Measurements from ENCODE around the gene HGS.
"Not testable (repeated sequence)": the region's sequence is repeated elsewhere in the genome, so short reads cannot be mapped to it uniquely, and the experiment has no call there.

HGS gene

DNA sequence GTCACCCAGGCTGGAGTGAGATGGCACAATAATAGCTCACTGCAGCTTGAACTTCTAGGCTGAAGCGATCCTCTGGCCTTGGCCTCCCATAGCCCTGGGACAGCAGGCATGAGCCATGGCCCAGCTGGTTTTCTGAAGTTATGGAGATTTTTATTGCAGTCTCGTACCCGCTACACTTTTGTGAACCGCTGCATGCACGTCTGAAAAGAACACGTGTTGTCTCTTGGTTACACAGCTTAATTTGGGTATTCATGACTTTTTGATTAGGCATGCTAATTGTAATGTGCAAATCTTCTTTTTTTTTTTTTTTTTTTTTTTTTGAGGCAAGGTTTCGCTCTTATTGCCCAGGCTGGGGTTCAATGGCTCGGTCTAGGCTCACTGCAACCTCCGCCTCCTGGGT, 41.6 kb downstream of the HGS start:
- no peak overlapping the region for H3K4me3 ChIP-seq
- no peak overlapping the region for H3K9ac ChIP-seq
- H3K36me3 ChIP-seq, result no peaks in the 10 kb centered on the region
- no peak overlapping the region for H3K27ac ChIP-seq
- TF ChIP-seq Cebpa-rat (IDR thresholded peaks at IDR 0.05), result no peak
- H3K4me2 ChIP-seq, result no peak overlapping the region
- no peaks in the 10 kb centered on the region for H3K27me3 ChIP-seq
- H4K20me1 ChIP-seq, result 0 out of 2 replicates have a peak, but pooled peaks cover 6% of the 10 kb centered on the region
- H3K4me1 ChIP-seq, result peaks cover 48% of the 10 kb centered on the region
- no peaks in the 10 kb centered on the region for H3K9me3 ChIP-seq

DNA sequence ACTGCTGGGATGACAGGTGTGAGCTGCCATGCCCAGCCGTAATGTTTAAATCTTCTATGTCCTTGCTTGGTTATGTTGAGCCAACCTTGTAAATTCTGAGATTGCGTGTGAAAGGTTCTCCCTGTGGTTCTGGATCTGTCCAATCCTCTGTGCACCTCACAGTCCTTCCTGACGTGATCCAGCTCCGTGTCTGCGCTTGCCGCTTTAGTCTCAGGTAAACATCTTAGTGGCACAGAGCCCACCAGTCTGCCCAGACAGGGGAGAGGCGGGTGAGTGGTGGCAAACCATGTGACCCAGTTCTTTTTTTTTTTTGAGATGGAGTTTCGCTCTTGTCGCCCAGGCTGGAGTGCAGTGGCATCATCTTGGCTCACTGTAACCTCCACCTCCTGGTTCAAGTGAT, 42.2 kb downstream of the HGS start:
- Histone ChIP-seq H3K4me1 (peaks cover 48% of the 10 kb centered on the region), H3K9ac (no peak overlapping the region), H3K36me3 (no peaks in the 10 kb centered on the region), H3K4me3 (no peak overlapping the region), H3K27ac (no peak overlapping the region), H3K27me3 (no peaks in the 10 kb centered on the region), H3K9me3 (no peaks in the 10 kb centered on the region), H3K4me2 (no peak overlapping the region), H4K20me1 (0 out of 2 replicates have a peak, but pooled peaks cover under 1% of the 10 kb centered on the region)
- no peak for TF ChIP-seq Cebpa-rat (IDR thresholded peaks at IDR 0.05)

DNA sequence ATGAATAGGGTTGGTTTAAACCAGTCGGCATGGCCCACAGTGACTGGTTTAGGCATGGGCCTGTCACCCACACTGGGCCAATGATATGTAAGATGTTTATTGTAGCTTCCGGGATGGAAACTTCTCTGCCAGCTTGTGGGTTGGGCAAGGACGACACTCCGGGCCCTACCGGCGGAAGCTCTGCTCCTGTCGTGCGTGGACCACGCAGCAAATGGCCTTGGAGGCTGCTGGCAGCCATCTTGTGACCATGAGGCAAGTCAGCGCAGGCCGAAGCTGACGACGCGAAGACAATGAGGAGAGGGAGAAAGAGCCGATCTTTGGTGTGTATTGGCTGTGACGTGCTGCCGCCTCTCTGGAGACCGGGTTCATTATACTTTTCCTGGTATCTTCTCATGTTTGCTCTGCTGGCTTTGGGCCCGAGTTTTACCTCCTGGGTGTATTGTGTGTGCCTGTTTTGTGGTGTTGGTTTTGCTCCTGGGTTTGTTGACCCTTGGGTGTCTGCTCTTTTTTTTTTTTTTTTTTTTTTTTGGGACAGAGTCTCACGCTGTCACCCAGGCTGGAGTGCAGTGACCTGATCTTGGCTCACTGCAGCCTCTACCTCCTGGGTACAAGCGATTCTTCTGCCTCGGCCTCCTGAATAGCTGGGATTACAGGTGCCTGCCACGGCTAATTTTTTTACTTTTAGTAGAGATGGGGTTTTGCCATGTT, 43.7 kb downstream of the HGS start:
- H4K20me1 ChIP-seq, result no peaks in the 10 kb centered on the region
- H3K27ac ChIP-seq, result no peak overlapping the region
- H3K9ac ChIP-seq, result no peak overlapping the region
- no peak overlapping the region for H3K4me2 ChIP-seq
- TF ChIP-seq Cebpa-rat (IDR thresholded peaks at IDR 0.05), result no peak
- peaks cover 48% of the 10 kb centered on the region for H3K4me1 ChIP-seq
- no peaks in the 10 kb centered on the region for H3K36me3 ChIP-seq
- no peaks in the 10 kb centered on the region for H3K27me3 ChIP-seq
- H3K9me3 ChIP-seq, result no peaks in the 10 kb centered on the region
- no peak overlapping the region for H3K4me3 ChIP-seq

DNA sequence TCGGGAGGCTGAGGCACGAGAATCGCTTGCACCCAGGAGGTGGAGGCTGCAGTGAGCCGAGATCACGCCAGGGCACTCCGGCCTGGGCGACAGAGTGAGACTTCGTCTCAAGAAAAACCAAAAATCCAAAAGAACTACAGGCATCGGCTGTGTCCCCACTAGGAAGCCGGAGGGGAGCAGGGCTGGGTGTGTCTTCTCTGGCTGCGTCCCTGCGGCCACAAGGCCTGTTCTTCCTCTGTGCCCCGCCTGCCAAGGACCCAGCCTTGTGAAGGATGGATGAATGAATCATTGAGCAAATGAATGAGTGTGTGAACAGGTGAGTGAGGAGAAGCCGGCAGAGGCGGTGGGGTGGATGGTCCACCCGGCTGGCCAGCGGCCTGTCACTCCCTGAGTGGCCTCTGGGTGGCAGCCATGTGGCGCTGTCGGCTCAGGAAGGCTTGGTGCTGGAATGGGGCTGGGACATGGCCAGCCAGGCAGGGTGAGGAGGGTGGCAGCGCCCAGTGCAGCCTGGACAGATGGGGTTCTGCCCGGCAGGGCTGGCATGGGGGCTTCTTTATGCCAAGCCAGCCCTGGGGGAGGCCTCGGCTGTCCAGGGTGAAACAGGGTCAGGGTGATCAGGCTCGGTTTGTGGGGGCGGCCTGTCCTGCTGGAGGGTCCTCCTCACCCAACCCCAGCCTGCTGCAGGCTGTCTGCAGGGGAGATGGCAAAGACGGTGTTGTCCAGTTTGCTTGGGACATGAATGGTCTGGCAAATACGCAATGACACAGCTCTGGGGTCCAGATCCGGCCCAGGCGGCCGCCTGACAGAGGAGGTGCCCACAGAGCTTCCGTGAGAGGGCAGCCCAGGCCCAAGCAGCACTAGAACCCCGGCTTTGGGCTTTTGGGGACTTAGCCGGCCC, 49.9 kb downstream of the HGS start:
- no peaks in the 10 kb centered on the region for H3K27me3 ChIP-seq
- H3K9me3 ChIP-seq, result no peaks in the 10 kb centered on the region
- H3K4me1 ChIP-seq, result peaks cover 93% of the 10 kb centered on the region
- no peaks in the 10 kb centered on the region for H3K36me3 ChIP-seq
- peak overlapping the region; percentile 97 for H3K4me2 ChIP-seq
- no peak for TF ChIP-seq Cebpa-rat (IDR thresholded peaks at IDR 0.05)
- H3K27ac ChIP-seq, result peak overlapping the region; percentile 79
- H4K20me1 ChIP-seq, result no peaks in the 10 kb centered on the region
- H3K4me3 ChIP-seq, result peak overlapping the region; percentile 64; the same call in 1 of the 2 replicates
- H3K9ac ChIP-seq, result peak overlapping the region; percentile 72

DNA sequence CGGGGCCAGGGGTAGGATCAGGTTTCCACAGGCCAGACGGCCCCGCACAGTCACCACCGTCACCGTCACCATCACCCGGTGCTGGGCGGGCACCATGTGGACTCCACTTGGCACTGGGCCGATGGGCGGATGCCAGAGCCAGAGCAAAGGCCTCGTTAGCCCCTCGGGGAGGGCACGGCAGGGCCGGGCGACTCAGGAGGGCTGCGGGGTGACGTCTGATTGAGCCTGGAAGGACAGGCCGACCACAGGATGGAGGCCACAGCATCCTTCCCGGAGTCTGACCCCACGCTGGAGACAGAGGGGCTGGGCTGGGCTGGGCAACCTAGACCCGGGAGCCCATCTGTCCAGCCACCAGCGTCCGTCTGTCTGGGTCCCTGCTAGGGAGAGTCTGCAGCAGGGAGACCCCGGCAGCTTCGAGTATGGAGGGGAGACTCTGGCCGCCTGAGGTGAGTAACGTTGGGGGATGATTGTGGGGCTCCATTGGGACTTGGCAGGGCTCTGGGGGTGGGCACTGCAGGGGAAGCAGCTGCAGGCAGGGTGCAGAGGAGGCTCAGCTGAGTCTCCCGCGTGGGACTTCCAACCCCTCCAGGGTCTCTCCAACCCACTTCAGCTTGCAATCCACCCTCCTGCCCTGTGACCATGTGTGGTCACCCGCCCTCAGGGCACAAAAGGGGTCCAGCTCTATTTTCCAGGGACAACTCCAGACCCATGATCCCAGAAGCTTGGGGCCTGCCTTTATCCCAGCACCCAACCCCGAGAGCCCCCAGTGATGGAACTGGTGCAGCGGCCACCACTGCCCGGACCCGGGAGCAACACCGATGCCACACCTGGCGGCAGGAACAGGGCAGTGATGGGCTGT, 50.8 kb downstream of the HGS start:
- peak overlapping the region; percentile 66 for H3K9ac ChIP-seq
- H3K4me1 ChIP-seq, result peaks cover 90% of the 10 kb centered on the region
- no peaks in the 10 kb centered on the region for H4K20me1 ChIP-seq
- no peak for TF ChIP-seq Cebpa-rat (IDR thresholded peaks at IDR 0.05)
- no peaks in the 10 kb centered on the region for H3K9me3 ChIP-seq
- H3K27me3 ChIP-seq, result no peaks in the 10 kb centered on the region
- peak overlapping the region; percentile 64 for H3K4me3 ChIP-seq
- no peaks in the 10 kb centered on the region for H3K36me3 ChIP-seq
- H3K4me2 ChIP-seq, result peak overlapping the region; percentile 97
- H3K27ac ChIP-seq, result peak overlapping the region; percentile 79

DNA sequence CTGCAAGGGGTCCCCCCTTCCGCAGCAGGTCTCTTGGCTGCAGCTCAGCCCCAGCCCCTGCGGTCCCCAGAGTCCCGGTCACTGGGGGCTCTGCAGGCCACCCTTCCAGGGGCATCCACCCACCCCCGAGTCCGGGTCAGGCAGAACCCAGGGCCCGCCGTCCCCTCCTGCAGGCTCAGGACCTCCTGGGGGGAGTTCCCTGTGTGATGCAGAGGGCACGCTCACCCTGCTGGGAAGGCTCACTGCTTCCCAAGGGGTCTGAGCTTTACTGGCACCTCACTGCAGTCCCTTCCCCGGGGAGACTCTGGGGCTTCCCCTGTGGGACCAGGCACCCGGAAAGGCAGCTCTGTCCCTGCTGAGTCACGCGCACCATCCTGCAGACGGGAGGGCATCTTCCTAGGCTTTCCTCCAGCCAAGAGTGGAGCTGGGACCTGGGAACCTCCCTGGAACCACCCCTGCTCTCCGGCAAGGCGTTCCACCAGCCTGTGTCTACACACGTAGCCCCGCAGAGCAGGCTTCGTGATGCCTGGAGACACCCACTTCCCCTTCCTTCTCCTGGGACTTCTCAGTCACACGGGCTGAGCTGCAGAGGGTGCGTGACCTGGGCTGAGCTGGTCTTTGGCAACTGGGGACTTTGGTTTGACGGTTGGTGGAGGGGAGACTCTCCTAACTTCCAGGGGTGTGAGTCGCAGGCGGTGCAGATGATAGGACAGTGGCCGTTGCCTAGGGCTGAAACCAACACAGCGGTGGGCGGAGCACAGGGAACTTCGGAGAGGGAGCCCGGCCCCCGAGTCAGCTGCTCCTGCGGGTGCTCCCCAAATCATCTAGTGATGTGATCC, 51.7 kb downstream of the HGS start:
- no peaks in the 10 kb centered on the region for H4K20me1 ChIP-seq
- H3K9ac ChIP-seq, result peak overlapping the region; percentile 66
- H3K4me1 ChIP-seq, result peaks cover 81% of the 10 kb centered on the region
- no peaks in the 10 kb centered on the region for H3K36me3 ChIP-seq
- no peak for TF ChIP-seq Cebpa-rat (IDR thresholded peaks at IDR 0.05)
- peak overlapping the region; percentile 97 for H3K4me2 ChIP-seq
- H3K27ac ChIP-seq, result peak overlapping the region; percentile 79
- H3K4me3 ChIP-seq, result peak overlapping the region; percentile 64
- no peaks in the 10 kb centered on the region for H3K27me3 ChIP-seq
- no peaks in the 10 kb centered on the region for H3K9me3 ChIP-seq

DNA sequence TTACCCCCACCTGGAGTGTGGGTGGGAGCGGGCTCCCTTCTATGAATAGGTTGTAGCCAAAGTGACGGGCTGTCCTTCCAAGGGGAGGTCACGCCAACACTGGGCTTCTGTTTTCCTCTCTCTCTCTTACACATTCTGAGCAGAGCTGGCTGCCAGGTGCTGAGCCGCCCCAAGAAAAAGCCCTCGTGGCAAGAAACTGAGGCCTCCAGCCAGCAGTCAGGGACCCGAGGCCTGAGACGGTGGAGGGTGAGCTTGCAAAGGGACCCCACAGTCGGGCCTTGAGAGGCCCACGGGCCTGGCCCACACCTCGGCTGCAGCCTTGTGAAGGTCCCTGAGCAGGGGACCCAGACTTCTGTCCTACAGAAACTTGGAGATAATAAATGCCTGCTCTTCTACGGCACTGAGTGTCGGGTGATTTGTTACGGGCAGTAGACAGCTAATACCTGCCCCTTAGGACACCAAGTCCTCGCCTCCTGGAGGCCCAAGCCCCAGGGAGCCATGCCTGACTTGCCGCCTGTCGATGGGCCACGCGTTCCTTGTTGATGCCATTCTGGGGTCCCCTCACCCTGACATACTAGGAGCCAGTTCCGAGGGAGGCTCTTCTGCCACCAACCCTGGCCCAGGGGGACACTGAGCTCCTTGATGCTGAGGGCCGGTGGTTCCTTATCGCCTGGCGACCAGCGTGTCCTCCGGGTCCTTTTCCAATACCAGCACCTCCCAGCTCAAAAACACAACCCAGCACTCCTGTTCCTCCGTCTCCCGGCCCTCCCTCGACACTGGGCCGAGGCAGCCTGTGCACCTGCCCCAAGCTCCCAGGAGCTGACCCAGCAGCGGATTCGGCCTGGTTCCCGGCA, 54.4 kb downstream of the HGS start:
- Histone ChIP-seq H3K4me1 (peaks cover 54% of the 10 kb centered on the region), H3K9ac (no peak overlapping the region), H4K20me1 (no peaks in the 10 kb centered on the region), H3K36me3 (no peaks in the 10 kb centered on the region), H3K27me3 (no peaks in the 10 kb centered on the region), H3K9me3 (no peaks in the 10 kb centered on the region), H3K27ac (peak overlapping the region; percentile 41), H3K4me3 (no peak overlapping the region), H3K4me2 (no peak overlapping the region; the same call in 1 of the 2 replicates)
- TF ChIP-seq Cebpa-rat (IDR thresholded peaks at IDR 0.05), result no peak

DNA sequence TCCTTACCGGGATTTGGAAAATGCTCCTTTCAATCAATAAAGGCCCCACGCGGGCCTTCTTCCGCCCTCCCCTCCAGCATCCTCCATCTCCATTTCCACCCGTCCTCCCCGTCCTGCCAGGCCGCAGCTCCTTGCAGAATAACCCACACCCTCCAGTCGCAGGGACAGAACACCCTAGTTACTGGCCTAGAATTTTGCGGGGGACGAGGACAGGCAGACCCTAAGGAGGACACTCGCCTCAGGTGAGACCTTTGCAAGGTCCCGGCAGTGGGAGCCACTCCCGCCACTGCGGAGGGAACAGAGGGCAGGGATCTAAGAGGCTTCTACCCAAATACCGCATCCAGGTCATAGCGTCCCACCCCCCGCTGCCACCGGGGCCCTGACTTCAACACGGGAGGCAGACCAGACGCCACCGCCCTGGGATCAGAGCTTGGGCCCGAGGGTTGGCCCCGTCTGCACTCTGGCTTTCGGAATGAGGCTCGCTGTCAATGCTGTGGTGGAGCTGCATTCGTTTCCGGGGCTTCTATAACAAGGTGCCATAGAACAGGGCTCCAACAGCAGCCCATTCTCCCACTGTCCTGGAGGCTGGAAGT, 55.1 kb downstream of the HGS start:
- H3K36me3 ChIP-seq, result no peaks in the 10 kb centered on the region
- H3K27me3 ChIP-seq, result no peaks in the 10 kb centered on the region
- H3K9ac ChIP-seq, result no peak overlapping the region
- H3K4me3 ChIP-seq, result no peak overlapping the region
- H3K27ac ChIP-seq, result no peak overlapping the region
- TF ChIP-seq Cebpa-rat (IDR thresholded peaks at IDR 0.05), result no peak
- H3K4me1 ChIP-seq, result peaks cover 47% of the 10 kb centered on the region
- no peaks in the 10 kb centered on the region for H4K20me1 ChIP-seq
- no peaks in the 10 kb centered on the region for H3K9me3 ChIP-seq
- H3K4me2 ChIP-seq, result no peak overlapping the region

DNA sequence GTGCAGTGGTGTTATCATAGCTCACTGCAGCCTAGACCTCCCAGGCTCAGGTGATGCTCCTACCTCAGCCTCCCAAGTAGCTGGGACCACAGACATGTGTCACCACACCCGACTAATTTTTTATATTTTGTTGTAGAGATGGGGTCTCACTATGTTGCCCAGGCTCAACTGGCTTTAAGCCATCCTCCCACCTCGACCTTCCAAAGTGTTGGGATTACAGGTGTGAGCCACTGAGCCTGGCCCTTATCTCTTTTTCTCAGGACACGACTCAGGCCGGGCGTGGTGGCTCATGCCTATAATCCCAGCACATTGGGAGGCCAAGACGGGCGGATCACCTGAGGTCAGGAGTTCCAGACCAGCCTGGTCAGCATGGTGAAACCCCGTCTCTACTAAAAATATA, 55.8 kb downstream of the HGS start:
- H3K4me1 ChIP-seq, result peaks cover 40% of the 10 kb centered on the region
- not testable (repeated sequence) for H3K36me3 ChIP-seq, H3K27me3 ChIP-seq, H3K27ac ChIP-seq, H3K9ac ChIP-seq, H3K9me3 ChIP-seq, H3K4me3 ChIP-seq, H3K4me2 ChIP-seq, H4K20me1 ChIP-seq
